Measurements from ENCODE around the gene PAM16.

Gene PAM16

GRCh38 chr16:4383591-4384444 is 32.7 kb upstream of the PAM16 start:
- DNase-seq (ENCODE audit: low read depth) = no peak

- DNase-seq (ENCODE audit: low read depth) = no peak
Observed at GRCh38 chr16:4382795-4383357, 31.8 kb upstream of the PAM16 start.

- DNase-seq (ENCODE audit: low read depth) = no peak
Observed at GRCh38 chr16:4381935-4382794, 31.0 kb upstream of the PAM16 start.

GRCh38 chr16:4381072-4381934 is 30.2 kb upstream of the PAM16 start:
- no peak for DNase-seq (ENCODE audit: low read depth)

GRCh38 chr16:4380119-4381063 is 29.3 kb upstream of the PAM16 start:
- DNase-seq (ENCODE audit: low read depth) = no peak

- no peak for DNase-seq (ENCODE audit: low read depth)
Observed at GRCh38 chr16:4378999-4379690, 28.0 kb upstream of the PAM16 start.

- DNase-seq (ENCODE audit: low read depth) = no peak
Observed at GRCh38 chr16:4378161-4378666, 27.1 kb upstream of the PAM16 start.

GRCh38 chr16:4377573-4378154 is 26.5 kb upstream of the PAM16 start:
- no peak for DNase-seq (ENCODE audit: low read depth)

- no peak for DNase-seq (ENCODE audit: low read depth)
Observed at GRCh38 chr16:4376893-4377572, 25.9 kb upstream of the PAM16 start.

- no peak for DNase-seq (ENCODE audit: low read depth)
Observed at GRCh38 chr16:4376126-4376892, 25.2 kb upstream of the PAM16 start.

- DNase-seq (ENCODE audit: low read depth) = no peak
Observed at GRCh38 chr16:4375717-4376116, 24.6 kb upstream of the PAM16 start.

GRCh38 chr16:4373909-4374742 is 23.0 kb upstream of the PAM16 start:
- DNase-seq (ENCODE audit: low read depth) = no peak

GRCh38 chr16:4373356-4373908 is 22.3 kb upstream of the PAM16 start:
- DNase-seq (ENCODE audit: low read depth) = no peak

GRCh38 chr16:4372578-4373355 is 21.6 kb upstream of the PAM16 start:
- no peak for DNase-seq (ENCODE audit: low read depth)

GRCh38 chr16:4372001-4372577 is 21.0 kb upstream of the PAM16 start:
- DNase-seq (ENCODE audit: low read depth) = no peak
